NCI-H1092 treated with DMSO at 0.1 percent for 48 hours (cell line): ENCODE measurements around the gene DNAH8.
A peak's percentile ranks its signal among the peaks of the same experiment; 100 is the strongest.

Source experiments
- DNase-seq: peaks from one replicate; lab custom pipeline; 2025; lab: John Stamatoyannopoulos, UW

The DNAH8 gene

GRCh38 chr6:39053854-39054576, 338.9 kb downstream of the DNAH8 start:
- DNase-seq = no peak

GRCh38 chr6:39054577-39055142, 339.5 kb downstream of the DNAH8 start:
- no peak for DNase-seq

- DNase-seq = no peak
Measured at GRCh38 chr6:39055661-39056060, 340.6 kb downstream of the DNAH8 start.

- no peak for DNase-seq
Measured at GRCh38 chr6:39056191-39056590, 341.1 kb downstream of the DNAH8 start.

GRCh38 chr6:39056681-39057080, 341.6 kb downstream of the DNAH8 start:
- no peak for DNase-seq

GRCh38 chr6:39057251-39058155, 342.4 kb downstream of the DNAH8 start:
- DNase-seq = peak; percentile 18

GRCh38 chr6:39058471-39059147, 343.5 kb downstream of the DNAH8 start:
- DNase-seq = no peak

GRCh38 chr6:39059496-39060310, 344.6 kb downstream of the DNAH8 start:
- peak; percentile 88 for DNase-seq

- no peak for DNase-seq
Measured at GRCh38 chr6:39060467-39061160, 345.5 kb downstream of the DNAH8 start.

GRCh38 chr6:39061182-39061581, 346.1 kb downstream of the DNAH8 start:
- DNase-seq = peak; percentile 54

GRCh38 chr6:39061588-39061987, 346.5 kb downstream of the DNAH8 start:
- DNase-seq = no peak

GRCh38 chr6:39062014-39062740, 347.1 kb downstream of the DNAH8 start:
- DNase-seq = peak; percentile 78

GRCh38 chr6:39063526-39063925, 348.4 kb downstream of the DNAH8 start:
- DNase-seq = no peak

- DNase-seq = no peak
Measured at GRCh38 chr6:39065561-39065960, 350.4 kb downstream of the DNAH8 start.

GRCh38 chr6:39068391-39068790, 353.3 kb downstream of the DNAH8 start:
- no peak for DNase-seq

GRCh38 chr6:39072830-39073229, 357.7 kb downstream of the DNAH8 start:
- DNase-seq = no peak

- no peak for DNase-seq
Measured at GRCh38 chr6:39073471-39074355, 358.6 kb downstream of the DNAH8 start.

GRCh38 chr6:39074486-39074885, 359.4 kb downstream of the DNAH8 start:
- DNase-seq = no peak
